ENCODE measurements around the gene CBLN1.

Gene CBLN1

GRCh38 chr16:49281480-49281842 is at the start of gene CBLN1:
TSS of gene CBLN1 (minus strand) at chr16:49281838. CDS start at chr16:49281465, 373 bp downstream.
- no peak for DNase-seq

GRCh38 chr16:49330562-49331201 is 49.0 kb upstream of the CBLN1 start:
- DNase-seq: no peak

DNA sequence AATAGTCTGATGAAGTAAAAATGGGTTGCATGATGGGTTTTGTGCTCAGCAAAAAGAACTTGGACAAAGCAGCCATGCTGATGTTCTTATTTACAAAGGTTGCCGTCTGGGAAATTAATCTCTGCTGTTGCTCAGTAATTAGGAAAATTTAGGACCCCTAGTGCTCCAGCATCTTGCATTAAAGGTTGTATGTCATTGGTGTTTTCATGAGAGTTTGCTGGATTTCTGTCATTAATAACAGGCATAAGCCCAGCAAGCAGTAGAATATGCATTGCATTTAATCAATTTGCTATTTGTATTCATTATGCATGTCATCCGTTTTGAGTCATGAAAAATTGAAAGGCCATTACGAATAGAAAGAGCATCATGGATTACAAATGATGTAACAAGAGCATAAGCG is 46.7 kb upstream of the CBLN1 start:
- no peak for DNase-seq

- no peak for DNase-seq
These were observed 45.8 kb upstream of the CBLN1 start for GRCh38 chr16:49327466-49327865.

DNA sequence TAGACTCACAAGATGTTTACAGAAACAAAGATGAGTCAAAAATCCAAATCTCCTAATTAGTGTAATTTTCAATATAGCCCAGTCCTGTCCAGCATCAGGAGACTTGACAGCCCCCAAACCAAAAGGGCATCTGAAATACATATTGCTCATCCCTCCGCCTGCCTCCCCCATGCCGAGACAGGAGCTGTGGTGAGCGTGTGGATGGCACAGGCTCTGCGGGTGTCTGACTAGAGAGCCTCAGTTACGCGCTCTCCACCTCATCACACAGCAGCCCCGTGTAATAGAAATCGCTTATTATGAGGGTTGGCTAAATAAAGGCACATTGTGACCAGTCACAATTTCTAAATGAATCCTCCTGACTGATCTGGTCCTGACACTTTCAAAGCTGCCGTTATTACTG is 43.1 kb upstream of the CBLN1 start:
- DNase-seq: no peak

- DNase-seq: no peak
These were observed 34.0 kb upstream of the CBLN1 start for GRCh38 chr16:49315602-49316001.

DNA sequence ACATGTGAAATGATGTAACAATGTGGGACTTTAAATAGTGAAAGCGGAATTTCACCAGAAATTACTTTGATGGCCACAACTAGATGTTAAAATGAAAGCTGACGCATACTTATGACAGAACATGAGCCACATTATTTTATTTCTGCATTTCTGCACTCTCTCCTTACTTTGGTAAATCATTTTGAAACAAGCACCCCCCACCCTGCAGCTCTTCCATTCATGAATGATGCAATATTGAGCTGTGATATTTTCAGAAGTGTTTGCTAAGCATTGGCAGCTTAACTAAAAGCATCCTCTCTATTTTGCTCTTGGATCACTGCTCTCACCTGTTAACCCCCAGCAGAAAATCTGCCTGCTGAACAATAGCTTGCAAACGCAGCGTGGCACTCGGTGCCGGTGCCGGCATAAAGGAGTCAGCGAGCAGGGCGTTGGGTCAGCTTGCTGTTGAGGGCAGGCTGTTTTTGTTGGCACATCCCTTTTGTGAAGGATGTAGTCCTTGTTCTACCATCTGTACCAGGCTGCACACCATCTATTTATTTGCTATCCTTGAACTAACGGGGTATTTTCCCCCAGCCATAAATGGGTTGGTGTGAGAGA is 30.8 kb upstream of the CBLN1 start:
- no peak for DNase-seq

- no peak for DNase-seq
These were observed 30.2 kb upstream of the CBLN1 start for GRCh38 chr16:49311823-49312222.

GRCh38 chr16:49307176-49307575 is 25.5 kb upstream of the CBLN1 start:
- no peak for DNase-seq

GRCh38 chr16:49305406-49305805 is 23.8 kb upstream of the CBLN1 start:
- no peak for DNase-seq

- DNase-seq: no peak
These were observed 10.8 kb upstream of the CBLN1 start for GRCh38 chr16:49292413-49292812.

- no peak for DNase-seq
These were observed 5.9 kb upstream of the CBLN1 start for GRCh38 chr16:49287572-49287971.

GRCh38 chr16:49284962-49285361 is 3.3 kb upstream of the CBLN1 start:
- DNase-seq: no peak

- DNase-seq: no peak
These were observed 1.9 kb upstream of the CBLN1 start for GRCh38 chr16:49283376-49284049.

- DNase-seq: no peak
These were observed 1.2 kb upstream of the CBLN1 start for GRCh38 chr16:49282690-49283375.

DNA sequence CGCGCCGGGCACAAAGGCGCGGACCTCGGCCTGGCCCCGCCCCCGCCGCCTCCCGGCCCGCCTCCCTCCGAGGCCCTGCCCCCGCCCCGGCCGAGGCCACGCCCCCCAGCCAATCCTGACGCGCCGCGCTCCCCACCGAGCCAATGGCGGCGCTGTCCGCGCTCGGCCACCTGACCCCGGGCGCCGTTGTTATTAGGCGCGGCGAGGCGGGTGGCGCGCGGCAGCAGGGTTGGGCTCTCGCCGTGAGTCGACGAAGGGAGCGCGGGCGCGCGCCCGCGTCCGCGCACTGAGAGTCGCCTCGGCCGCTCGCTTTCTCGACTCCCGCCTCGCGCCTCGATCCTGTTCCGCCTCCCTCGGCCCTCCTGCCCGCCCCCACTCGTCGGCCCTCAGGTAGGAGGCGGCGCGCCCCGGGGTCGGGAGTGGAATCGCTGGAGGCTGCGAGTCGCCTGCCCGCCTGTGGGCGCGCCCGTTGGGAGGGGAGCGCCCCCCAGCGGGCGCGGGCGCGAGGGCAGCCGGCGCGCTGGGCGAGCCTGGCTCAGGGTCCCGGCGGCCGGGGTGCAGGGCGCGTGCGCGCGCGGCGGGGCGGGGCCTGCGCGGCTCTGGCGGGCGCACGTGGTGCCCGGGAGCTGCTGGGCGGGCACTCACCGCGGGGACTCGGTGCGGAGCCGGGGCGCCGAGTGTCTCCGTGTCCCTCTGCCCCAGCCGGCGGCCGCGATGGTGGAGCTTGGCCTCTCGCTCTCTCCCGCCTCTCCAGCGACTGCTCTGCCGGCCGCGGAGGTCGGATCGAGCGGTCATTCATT is 405 bp upstream of the CBLN1 start:
- peak; percentile 89 to 97 (median 94) for DNase-seq

- DNase-seq: no peak
These were observed 732 bp downstream of the CBLN1 start for GRCh38 chr16:49280841-49281371.

DNA sequence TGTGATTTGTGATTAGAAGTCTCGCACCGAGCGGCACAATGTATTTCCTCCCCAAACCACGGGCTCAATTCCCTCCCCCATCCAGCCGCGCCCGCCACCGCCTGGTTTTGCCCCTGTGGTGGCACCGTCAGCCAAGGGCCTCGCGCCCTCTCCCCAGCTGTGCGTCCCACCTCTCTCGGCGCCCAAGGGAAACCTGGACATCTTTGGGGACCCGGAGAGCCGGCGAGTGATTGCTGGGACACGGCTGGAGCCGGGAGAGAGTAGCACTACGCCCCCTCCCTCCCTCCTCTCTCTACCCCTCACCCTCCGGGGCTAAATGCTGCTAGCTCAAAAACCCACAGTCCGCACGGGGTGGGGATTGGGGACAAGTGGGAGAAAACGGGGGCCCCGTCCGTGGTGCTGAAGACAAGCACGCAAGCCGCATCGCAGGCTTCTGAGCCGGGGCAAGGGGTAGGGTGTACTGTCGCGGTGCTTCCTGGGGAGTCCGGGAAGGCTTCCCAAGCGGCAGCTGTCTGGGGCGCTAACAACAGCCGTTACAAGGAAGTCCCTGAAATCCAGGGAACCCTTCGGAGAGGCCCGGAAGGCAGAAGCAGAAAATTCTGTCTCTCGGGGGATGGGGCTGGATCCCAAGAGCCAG is 1.4 kb downstream of the CBLN1 start:
- peak in 1 of 3 donors; percentile 12 for DNase-seq

DNA sequence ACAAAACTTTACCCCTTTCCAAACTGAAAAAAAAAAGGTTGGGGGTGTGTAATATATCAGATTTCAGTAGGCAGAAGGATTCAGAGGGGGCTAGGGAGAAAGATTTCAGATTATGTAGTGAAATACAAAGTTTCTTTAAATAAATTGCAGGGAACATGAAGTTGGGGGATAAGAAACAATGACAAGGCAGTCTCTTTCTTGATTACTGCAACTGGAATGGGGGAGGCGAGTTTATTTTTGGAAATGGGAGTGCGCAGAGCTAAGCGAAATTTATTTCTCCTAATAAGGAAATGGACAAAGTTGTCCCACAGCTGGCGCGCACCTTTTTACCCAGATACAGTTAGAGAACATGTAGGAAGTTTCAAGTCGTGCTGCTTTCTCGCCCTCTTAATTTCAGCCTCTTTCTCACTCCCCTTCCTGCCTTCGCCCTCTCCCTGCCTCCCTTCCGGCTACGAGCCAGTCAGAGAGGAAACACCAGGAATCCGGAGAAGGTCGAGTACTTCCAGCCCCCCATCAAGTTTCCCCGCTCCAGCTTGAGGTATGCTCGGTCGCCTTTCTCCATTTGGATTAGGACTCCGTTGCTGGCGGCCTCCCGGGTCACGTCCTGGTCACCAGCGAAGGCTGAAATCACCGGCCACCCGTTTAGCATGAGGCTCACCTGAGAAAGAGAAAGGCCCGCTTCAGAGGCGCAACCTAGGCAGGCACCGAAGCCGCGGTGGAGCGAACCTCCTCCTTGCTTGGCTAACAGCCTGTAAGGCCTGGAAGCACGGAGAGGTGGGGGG is 2.5 kb downstream of the CBLN1 start:
- no peak for DNase-seq

GRCh38 chr16:49278567-49278827 is 3.1 kb downstream of the CBLN1 start:
- DNase-seq: no peak

- no peak for DNase-seq
These were observed 3.7 kb downstream of the CBLN1 start for GRCh38 chr16:49277766-49278566.

Measured in suppressor macrophage treated with lipopolysaccharide for 1 hour (primary cell).